OCI-LY7 (cell line): ENCODE results near the gene ADAMTSL4. TPM values are rescaled to one million over a fixed set of nuclear protein-coding genes. Genes with fewer than 3 reads are reported as not detected.

Source experiments
- BruUV-seq: library from RNA; stranded (reverse); fragments of 400-500 nt; replicated peaks from 2 replicates; lab custom pipeline; 2021; lab: Mats Ljungman, UMichigan
- CTCF ChIA-PET: fragments of 300-600 bp; sonication (Branson Sonifier 250); formaldehyde crosslinking; loops from one replicate; lab custom pipeline; 2022; ENCODE audit warnings: antibody characterized with exemption; ENCODE audit not compliant: unreplicated experiment; lab: Charles Lee
- POLR2A ChIA-PET: fragments of 300-600 bp; sonication (Branson Sonifier 250); formaldehyde crosslinking; loops from one replicate; lab custom pipeline; 2022; ENCODE audit warnings: antibody characterized with exemption; lab: Charles Lee
- DNase-seq: peaks from one replicate; pipeline ENCODE4 v3.0.0-alpha.2; 2015; ENCODE audit warnings: low spot score
- H2AFZ ChIP-seq: fragments of 200-600 bp; sonication (generic), shearing (Covaris generic); 2 replicates; pipeline ENCODE4 v1.6.1; 2014; ENCODE audit warnings: mild to moderate bottlenecking, antibody characterized with exemption, low read length, moderate library complexity
- H3K27ac ChIP-seq: fragments of 200-600 bp; sonication (generic); 2 replicates; pipeline ENCODE4 v1.5.1; 2014; ENCODE audit warnings: mixed run types, low read depth, mild to moderate bottlenecking, moderate library complexity, low read length, inconsistent platforms; ENCODE audit not compliant: poor library complexity, severe bottlenecking
- H3K36me3 ChIP-seq: fragments of 200-600 bp; sonication (generic); 2 replicates; pipeline ENCODE4 v1.6.1; 2014; ENCODE audit warnings: mild to moderate bottlenecking, antibody characterized with exemption, low read length, moderate library complexity, mixed read lengths; ENCODE audit not compliant: insufficient read depth
- H3K4me1 ChIP-seq: fragments of 200-600 bp; sonication (generic); 2 replicates; pipeline ENCODE4 v1.5.1; 2014; ENCODE audit warnings: mild to moderate bottlenecking, low read length; ENCODE audit not compliant: insufficient read depth, poor library complexity, severe bottlenecking
- H3K4me2 ChIP-seq: fragments of 200-600 bp; sonication (generic); 2 replicates; pipeline ENCODE4 v1.6.1; 2014; ENCODE audit warnings: mild to moderate bottlenecking, low read length
- H3K4me3 ChIP-seq: fragments of 200-600 bp; sonication (generic); 2 replicates; pipeline ENCODE4 v1.5.1; 2014; ENCODE audit warnings: mild to moderate bottlenecking, low read depth, low read length; ENCODE audit not compliant: poor library complexity, severe bottlenecking
- H3K79me2 ChIP-seq: fragments of 200-600 bp; sonication (generic); 2 replicates; pipeline ENCODE4 v1.6.1; 2016; ENCODE audit warnings: low read depth, mild to moderate bottlenecking, low read length, moderate library complexity, mixed read lengths; ENCODE audit not compliant: insufficient read depth
- H3K9me2 ChIP-seq: fragments of 200-600 bp; sonication (generic); 2 replicates; pipeline ENCODE4 v1.6.1; 2016; ENCODE audit warnings: mild to moderate bottlenecking, low read length, mixed read lengths; ENCODE audit not compliant: insufficient read depth
- H3K9me3 ChIP-seq: fragments of 200-600 bp; sonication (generic); 2 replicates; pipeline ENCODE4 v1.6.1; 2014; ENCODE audit warnings: mild to moderate bottlenecking, mixed run types, low read length, mixed read lengths
- H4K20me1 ChIP-seq: fragments of 200-600 bp; sonication (generic); 2 replicates; pipeline ENCODE4 v1.6.1; 2014; ENCODE audit warnings: mild to moderate bottlenecking, antibody characterized with exemption, low read length, moderate library complexity, mixed read lengths; ENCODE audit not compliant: insufficient read depth
- CTCF ChIP-seq: fragments of 200-600 bp; sonication (generic); conservative IDR thresholded peaks from 2 replicates; pipeline ENCODE4 v1.5.1; 2014; ENCODE audit warnings: mild to moderate bottlenecking, antibody characterized with exemption, low read length, moderate library complexity, mixed read lengths
- EZH2phosphoT487 ChIP-seq: fragments of 200-600 bp; sonication (generic); IDR thresholded peaks from 2 replicates; pipeline ENCODE4 v1.6.1; 2018; ENCODE audit warnings: low read depth, borderline replicate concordance, mild to moderate bottlenecking, mixed run types, antibody characterized with exemption, low read length, moderate library complexity, mixed read lengths
- intact Hi-C: fragments of 100-400 bp; cut with micrococcal nuclease; formaldehyde crosslinking; loops from one replicate; pipeline ENCODE4 v1.10.0; 2022; ENCODE audit not compliant: unreplicated experiment
- total RNA-seq, 2 experiments: library from RNA; depleted of rRNA in 1 of 2; stranded (reverse); fragments of >200 nt in 1 of 2; shearing (Covaris generic) in 1 of 2; gene quantifications; 2 replicates each; pipeline ENCODE4 v1.2.3, GENCODE V29; 2014 to 2022

The ADAMTSL4 gene
- total RNA-seq, 2 experiments from 2014 or later = not detected

- ChIA-PET POLR2A (interaction anchor here (0.6 kb wide), 1 partner anchor 107 kb away, joined by 4 read pairs; no protein-coding TSS in a partner anchor), CTCF (no interaction called here)
- H4K20me1 ChIP-seq = no peaks in the 10 kb centered on the region
- no peak overlapping the region for H3K4me3 ChIP-seq
- peaks cover 11% of the 10 kb centered on the region; the same call in 1 of the 2 replicates for H3K36me3 ChIP-seq
- no peak overlapping the region for H2AFZ ChIP-seq
- no peaks in the 10 kb centered on the region for H3K9me3 ChIP-seq
- H3K4me2 ChIP-seq = no peak overlapping the region
- intact Hi-C loops = no loop called here
- H3K9me2 ChIP-seq = no peaks in the 10 kb centered on the region
- no peak overlapping the region for H3K27ac ChIP-seq
- no peak for TF ChIP-seq CTCF
- no peak for TF ChIP-seq EZH2phosphoT487
- H3K4me1 ChIP-seq = peaks cover 21% of the 10 kb centered on the region
- no peaks in the 10 kb centered on the region for H3K79me2 ChIP-seq
- DNase-seq = no peak
- BruUV-seq = no TSS peak
Measured at GRCh38 chr1:150511551-150511950, 37.7 kb upstream of the ADAMTSL4 start.

GRCh38 chr1:150511985-150512660 is 37.1 kb upstream of the ADAMTSL4 start:
- Histone ChIP-seq H3K4me1 (peaks cover 27% of the 10 kb centered on the region), H3K36me3 (peaks cover 6% of the 10 kb centered on the region; the same call in 1 of the 2 replicates), H2AFZ (no peak overlapping the region), H4K20me1 (no peaks in the 10 kb centered on the region), H3K27ac (no peak overlapping the region), H3K9me3 (no peaks in the 10 kb centered on the region), H3K9me2 (no peaks in the 10 kb centered on the region), H3K4me2 (no peak overlapping the region), H3K79me2 (no peaks in the 10 kb centered on the region), H3K4me3 (no peak overlapping the region)
- no TSS peak for BruUV-seq
- CTCF ChIA-PET = no interaction called here
- intact Hi-C loops = no loop called here
- POLR2A ChIA-PET = interaction anchor here (0.6 kb wide), 1 partner anchor 106 kb away, joined by 4 read pairs; no protein-coding TSS in a partner anchor
- DNase-seq = no peak
- no peak for TF ChIP-seq CTCF
- TF ChIP-seq EZH2phosphoT487 = no peak

- Histone ChIP-seq H3K79me2 (no peaks in the 10 kb centered on the region), H3K4me1 (peaks cover 34% of the 10 kb centered on the region), H3K9me3 (no peaks in the 10 kb centered on the region), H2AFZ (no peak overlapping the region), H3K9me2 (no peaks in the 10 kb centered on the region), H3K27ac (no peak overlapping the region), H3K36me3 (peaks cover 5% of the 10 kb centered on the region; the same call in 1 of the 2 replicates), H3K4me3 (no peak overlapping the region), H4K20me1 (no peaks in the 10 kb centered on the region), H3K4me2 (no peak overlapping the region)
- POLR2A ChIA-PET = no interaction called here
- TF ChIP-seq EZH2phosphoT487 (no peak), CTCF (no peak)
- CTCF ChIA-PET = no interaction called here
- no peak for DNase-seq
- no TSS peak for BruUV-seq
- intact Hi-C loops = no loop called here
Measured at GRCh38 chr1:150512846-150513245, 36.4 kb upstream of the ADAMTSL4 start.
